Right lobe of liver (tissue), 6 donors: ENCODE results near the gene TBC1D20. TPM values are rescaled to one million over a fixed set of nuclear protein-coding genes. Genes with fewer than 3 reads are reported as not detected.

Source experiments
- ATAC-seq, 4 donors: fragments of 200-7000 bp; cut with Tn5 transposase; one replicate each; pipeline ENCODE4 v1.9.1; 2020; ENCODE audit warnings: mild to moderate bottlenecking in 4 of 4, moderate library complexity in 4 of 4
- DNase-seq, 3 donors: peaks; one replicate each; pipeline ENCODE4 v3.0.0-alpha.2; 2020
- H3K27ac ChIP-seq, 3 donors: fragments of 200-600 bp; one replicate each; pipeline ENCODE4 v1.8.0; 2022
- H3K27me3 ChIP-seq, 2 donors: fragments of 200-600 bp; one replicate each; pipeline ENCODE4 v1.8.0; 2022
- H3K36me3 ChIP-seq, 4 donors: fragments of 200-600 bp; sonication (generic) in 1 of 4; one replicate each; pipeline versions ENCODE4 v1.5.1 to v1.8.0; 2017 to 2022; ENCODE audit warnings: control low read depth in 1 of 4
- H3K4me1 ChIP-seq, 4 donors: fragments of 200-600 bp; sonication (generic) in 1 of 4; one replicate each; pipeline versions ENCODE4 v1.5.1 to v1.8.0; 2017 to 2022; ENCODE audit warnings: control low read depth in 1 of 4
- H3K4me3 ChIP-seq, 3 donors: fragments of 200-600 bp; one replicate each; pipeline ENCODE4 v1.8.0; 2022
- H3K9me3 ChIP-seq, 4 donors: fragments of 200-600 bp; sonication (generic) in 1 of 4; one replicate each; pipeline versions ENCODE4 v1.5.1 to v1.8.0; 2017 to 2022; ENCODE audit warnings: control low read depth in 1 of 4
- POLR2A ChIP-seq: fragments of 450-650 bp; IDR thresholded peaks from one replicate; pipeline ENCODE4 v1.6.1; 2017; ENCODE audit warnings: antibody characterized with exemption, mild to moderate bottlenecking
- WGBS: methylation state at CpG from one replicate; pipeline ENCODE4 v1.1.6; 2018; ENCODE audit warnings: low coverage, low lambda C conversion rate; ENCODE audit not compliant: insufficient coverage; ENCODE audit errors: missing lambda C conversion rate; 5-methylcytosine and 5-hydroxymethylcytosine counted together
- intact Hi-C, 2 donors: fragments of 100-400 bp; cut with DNase I; formaldehyde crosslinking; loops; one replicate each; pipeline versions ENCODE4 v1.11.2 to v1.14.1; 2022
- total RNA-seq, 6 experiments: library from RNA; depleted of rRNA in 2 of 6; stranded (reverse); fragments of >200 nt in 2 of 6; fragmentation: NEBNext Ultra II Directional in 3 of 6; extraction: Animal tissue kit (Norgen Biotek cat#: 25700) in 3 of 6; gene quantifications; one replicate each; pipeline versions ENCODE4 v1.1.0 to v1.2.4, GENCODE V29; 2016 to 2023
- TF ChIP-seq, protein P1 (sequence below), 4 donors: fragments of 200-600 bp in 3 of 4; fragments of 450-650 bp in 1 of 4; IDR thresholded peaks; one replicate each; pipeline versions ENCODE4 v1.5.1 to v1.8.0; 2016 to 2022; ENCODE audit warnings: antibody characterized with exemption in 4 of 4, mild to moderate bottlenecking in 2 of 4
- donor health status: DM: no; HTN: yes; CAD: no.
- donor health status: DM: no; HTN: no; CAD: no.
- donor health status: DM: no; HTN: no; CAD: no.
- donor health status: DM: no; HTN: yes; CAD: no.
- donor health status: DM: no; HTN: yes; CAD: no.

TBC1D20 gene
- total RNA-seq, 6 experiments from 2014 or later: 10.8 to 21.4 (median 13.9) TPM

DNA sequence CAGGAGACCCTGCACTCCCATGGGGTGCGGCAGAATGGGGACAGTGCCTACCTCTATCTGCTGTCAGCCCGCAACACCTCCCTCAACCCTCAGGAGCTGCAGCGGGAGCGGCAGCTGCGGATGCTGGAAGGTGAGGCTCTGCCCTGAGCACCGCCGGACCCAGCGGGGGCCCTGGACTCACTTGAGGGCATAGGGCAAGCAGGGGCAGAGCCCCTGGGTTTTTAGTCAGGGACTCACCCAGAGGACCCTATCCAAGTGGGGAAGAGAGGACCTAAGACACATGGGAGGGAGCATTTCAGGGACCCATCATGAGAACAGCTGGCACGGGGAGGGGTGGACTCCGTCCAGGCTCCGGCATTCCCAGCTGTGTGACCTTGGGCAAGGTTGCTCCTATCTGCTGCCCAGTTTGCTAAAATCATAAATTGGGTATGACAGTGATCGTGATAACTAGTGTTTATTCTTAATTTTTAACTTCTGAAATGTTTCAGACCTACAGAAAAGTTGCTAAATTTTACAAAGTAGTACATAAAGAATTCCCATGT lies 44.5 kb downstream of the TBC1D20 start:
- ATAC-seq: peak in 1 of 4 donors; percentile 15
- no peak for DNase-seq

DNA sequence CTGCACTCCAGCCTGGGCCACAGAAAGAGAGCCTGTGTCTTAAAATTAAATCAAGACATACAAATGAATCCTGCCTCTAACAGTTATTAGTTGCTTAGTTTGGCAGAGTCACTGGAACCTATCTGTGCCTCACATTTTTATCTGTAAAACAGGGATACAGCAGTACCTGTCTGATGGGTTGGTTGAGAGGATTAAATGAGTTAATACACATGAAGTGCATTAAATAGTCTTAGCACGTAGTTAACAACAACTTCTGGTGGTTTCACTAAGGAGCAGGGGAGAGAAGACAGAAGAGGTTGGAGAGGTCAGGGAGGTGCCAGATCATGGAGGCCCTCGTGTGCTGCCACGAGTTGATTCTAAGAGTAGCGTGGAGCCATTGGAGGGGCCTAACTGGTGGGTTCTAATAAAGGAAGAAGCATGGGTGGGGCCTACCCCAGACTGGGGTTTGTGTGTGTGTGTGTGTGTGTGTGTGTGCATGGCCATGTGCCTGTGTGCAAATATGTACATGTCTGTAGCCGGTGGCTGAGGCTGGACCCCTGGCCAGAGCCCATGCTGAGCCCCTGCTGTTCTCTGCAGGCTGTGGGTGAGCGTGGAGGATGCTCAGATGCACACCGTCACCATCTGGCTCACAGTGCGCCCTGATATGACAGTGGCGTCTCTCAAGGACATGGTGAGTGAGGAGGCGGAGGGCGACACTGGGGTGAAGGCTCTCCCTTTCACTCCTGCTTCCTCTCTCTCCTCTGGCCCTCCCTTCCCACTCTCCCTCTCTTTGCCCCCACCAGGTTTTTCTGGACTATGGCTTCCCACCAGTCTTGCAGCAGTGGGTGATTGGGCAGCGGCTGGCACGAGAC lies 45.2 kb downstream of the TBC1D20 start:
- Histone ChIP-seq H3K4me1 (peaks cover 0 to 40% (median 12%) of the 10 kb centered on the region in 4 donors), H3K36me3 (peaks cover 0 to 14% (median 7%) of the 10 kb centered on the region in 4 donors), H3K4me3 (no peak overlapping the region), H3K27me3 (no peaks in the 10 kb centered on the region), H3K9me3 (no peaks in the 10 kb centered on the region), H3K27ac (no peak overlapping the region)
- intact Hi-C loops: no loop called here
- ATAC-seq (no peak), DNase-seq (no peak)
- no peak for TF ChIP-seq POLR2A
- TF ChIP-seq, protein P1, sequence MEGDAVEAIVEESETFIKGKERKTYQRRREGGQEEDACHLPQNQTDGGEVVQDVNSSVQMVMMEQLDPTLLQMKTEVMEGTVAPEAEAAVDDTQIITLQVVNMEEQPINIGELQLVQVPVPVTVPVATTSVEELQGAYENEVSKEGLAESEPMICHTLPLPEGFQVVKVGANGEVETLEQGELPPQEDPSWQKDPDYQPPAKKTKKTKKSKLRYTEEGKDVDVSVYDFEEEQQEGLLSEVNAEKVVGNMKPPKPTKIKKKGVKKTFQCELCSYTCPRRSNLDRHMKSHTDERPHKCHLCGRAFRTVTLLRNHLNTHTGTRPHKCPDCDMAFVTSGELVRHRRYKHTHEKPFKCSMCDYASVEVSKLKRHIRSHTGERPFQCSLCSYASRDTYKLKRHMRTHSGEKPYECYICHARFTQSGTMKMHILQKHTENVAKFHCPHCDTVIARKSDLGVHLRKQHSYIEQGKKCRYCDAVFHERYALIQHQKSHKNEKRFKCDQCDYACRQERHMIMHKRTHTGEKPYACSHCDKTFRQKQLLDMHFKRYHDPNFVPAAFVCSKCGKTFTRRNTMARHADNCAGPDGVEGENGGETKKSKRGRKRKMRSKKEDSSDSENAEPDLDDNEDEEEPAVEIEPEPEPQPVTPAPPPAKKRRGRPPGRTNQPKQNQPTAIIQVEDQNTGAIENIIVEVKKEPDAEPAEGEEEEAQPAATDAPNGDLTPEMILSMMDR (IDR thresholded peaks at IDR 0.05): no peak
- 82% methylated on average over 8 of the region's 13 CpGs for WGBS

More for the DNA sequence above, 44.5 kb downstream of the TBC1D20 start:
- Histone ChIP-seq H3K4me1 (peaks cover 0 to 40% (median 12%) of the 10 kb centered on the region in 4 donors), H3K27ac (no peak overlapping the region), H3K27me3 (no peaks in the 10 kb centered on the region), H3K4me3 (no peak overlapping the region), H3K9me3 (no peaks in the 10 kb centered on the region), H3K36me3 (peaks cover 0 to 21% (median 12%) of the 10 kb centered on the region in 4 donors)
- TF ChIP-seq, protein P1 (IDR thresholded peaks at IDR 0.05): no peak
- TF ChIP-seq POLR2A: no peak
- 20% methylated on average over 1 of the region's 12 CpGs for WGBS
- intact Hi-C loops: no loop called here

DNA sequence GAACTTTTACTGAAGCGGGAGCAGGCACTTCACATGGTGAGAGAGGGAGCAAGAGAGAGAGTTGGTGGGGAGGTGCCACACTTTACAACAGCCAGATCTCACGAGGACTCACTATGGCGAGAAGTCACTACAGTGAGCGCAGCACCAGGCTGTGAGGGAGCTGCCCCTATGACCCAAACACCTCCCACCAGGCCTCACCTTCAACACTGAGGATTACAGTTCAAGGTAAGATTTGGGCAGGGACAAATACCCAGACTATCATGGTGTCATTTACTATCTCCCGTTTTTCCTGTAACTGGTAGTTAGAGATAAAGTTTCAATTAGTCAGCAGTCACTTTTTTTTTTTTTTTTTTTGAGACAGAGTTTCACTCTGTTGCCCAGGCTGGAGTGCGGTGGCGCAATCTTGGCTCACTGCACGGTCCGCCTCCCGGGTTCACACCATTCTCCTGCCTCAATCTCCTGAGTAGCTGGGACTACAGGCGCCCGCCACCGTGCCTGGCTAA lies 46.5 kb downstream of the TBC1D20 start:
- H3K4me3 ChIP-seq: peak overlapping the region in 1 of 3 donors; percentile 13
- no peaks in the 10 kb centered on the region for H3K27me3 ChIP-seq
- peak; percentile 64 to 74 (median 69) for ATAC-seq
- peak; percentile 75 to 86 (median 85) for DNase-seq
- peak overlapping the region; percentile 50 to 88 (median 71) for H3K27ac ChIP-seq
- TF ChIP-seq, protein P1 (IDR thresholded peaks at IDR 0.05): no peak
- TF ChIP-seq POLR2A: peak; percentile 41
- 25% methylated on average over 13 of the region's 13 CpGs for WGBS
- H3K36me3 ChIP-seq: peaks cover 0 to 7% (median 6%) of the 10 kb centered on the region in 4 donors
- no peaks in the 10 kb centered on the region for H3K9me3 ChIP-seq
- intact Hi-C loops: no loop called here
- H3K4me1 ChIP-seq: peaks cover 0 to 41% (median 12%) of the 10 kb centered on the region in 4 donors

DNA sequence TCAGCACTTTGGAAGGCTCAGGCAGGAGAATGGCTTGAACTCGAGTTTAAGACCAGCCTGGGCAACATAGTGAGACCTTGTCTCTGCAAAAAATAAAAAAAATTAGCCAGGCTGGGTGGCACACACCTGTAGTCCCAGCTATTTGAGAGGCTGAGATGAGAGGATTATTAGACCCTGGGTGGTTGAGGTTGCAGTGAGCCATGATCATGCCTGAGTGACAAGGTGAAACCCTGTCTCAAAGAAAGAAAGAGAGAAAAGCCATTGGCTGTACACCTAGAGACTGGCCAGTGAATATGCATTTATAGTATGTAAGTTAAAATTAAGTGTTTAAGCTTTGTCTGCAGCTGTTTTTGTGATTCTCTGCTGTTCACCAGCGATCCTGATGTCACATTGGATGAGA lies 48.2 kb downstream of the TBC1D20 start:
- Histone ChIP-seq H3K36me3 (peaks cover 0 to 10% (median 3%) of the 10 kb centered on the region in 4 donors), H3K9me3 (no peaks in the 10 kb centered on the region), H3K4me1 (peaks cover 0 to 47% (median 10%) of the 10 kb centered on the region in 4 donors), H3K27ac (no peak overlapping the region), H3K27me3 (no peaks in the 10 kb centered on the region), H3K4me3 (no peak overlapping the region)
- no peak for ATAC-seq
- 86% methylated on average over 2 of the region's 2 CpGs for WGBS
- intact Hi-C loops: no loop called here
- no peak for DNase-seq
- TF ChIP-seq, protein P1 (IDR thresholded peaks at IDR 0.05): no peak
- no peak for TF ChIP-seq POLR2A
